Neural progenitor cell (in vitro differentiated cells): ENCODE results near the gene DLG2.

ENCODE experiments used
- CTCF ChIP-seq: fragments of 200-600 bp; sonication (generic); IDR thresholded peaks from 2 replicates; pipeline ENCODE4 v1.5.1; 2017; ENCODE audit warnings: antibody characterized with exemption, mild to moderate bottlenecking
- EZH2 ChIP-seq: fragments of 200-600 bp; sonication (generic); IDR thresholded peaks from 2 replicates; pipeline ENCODE4 v1.6.1; 2017; ENCODE audit warnings: antibody characterized with exemption, mild to moderate bottlenecking, moderate library complexity
- EZH2phosphoT487 ChIP-seq: fragments of 200-600 bp; sonication (generic); IDR thresholded peaks from 2 replicates; pipeline ENCODE4 v1.6.1; 2017; ENCODE audit warnings: antibody characterized with exemption

- TF ChIP-seq CTCF (no peak), EZH2 (no peak), EZH2phosphoT487 (no peak)
Measured at GRCh38 chr11:83744620-83745192, 1882.4 kb downstream of the DLG2 start.
